ENCODE measurements around the gene CAPN3.

DNA sequence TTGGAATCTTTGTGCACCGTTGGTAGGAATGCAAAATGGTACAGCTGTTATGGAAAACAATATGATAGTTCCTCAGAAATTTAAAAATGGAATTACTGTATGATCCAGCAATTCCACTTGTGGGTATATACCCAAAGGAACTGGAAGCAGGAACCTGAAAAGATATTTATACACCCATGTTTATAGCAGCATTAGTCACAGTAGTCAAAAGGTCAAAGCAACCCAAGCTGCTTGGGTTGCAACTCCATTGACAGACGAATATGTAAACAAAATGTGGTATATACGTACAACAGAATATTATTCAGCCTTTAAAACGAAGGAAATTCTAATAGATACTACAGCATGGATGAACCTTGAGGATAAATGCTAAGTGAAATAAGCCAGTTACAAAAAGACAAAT, 35.0 kb upstream of the CAPN3 start:
- TF ChIP-seq, protein P1, sequence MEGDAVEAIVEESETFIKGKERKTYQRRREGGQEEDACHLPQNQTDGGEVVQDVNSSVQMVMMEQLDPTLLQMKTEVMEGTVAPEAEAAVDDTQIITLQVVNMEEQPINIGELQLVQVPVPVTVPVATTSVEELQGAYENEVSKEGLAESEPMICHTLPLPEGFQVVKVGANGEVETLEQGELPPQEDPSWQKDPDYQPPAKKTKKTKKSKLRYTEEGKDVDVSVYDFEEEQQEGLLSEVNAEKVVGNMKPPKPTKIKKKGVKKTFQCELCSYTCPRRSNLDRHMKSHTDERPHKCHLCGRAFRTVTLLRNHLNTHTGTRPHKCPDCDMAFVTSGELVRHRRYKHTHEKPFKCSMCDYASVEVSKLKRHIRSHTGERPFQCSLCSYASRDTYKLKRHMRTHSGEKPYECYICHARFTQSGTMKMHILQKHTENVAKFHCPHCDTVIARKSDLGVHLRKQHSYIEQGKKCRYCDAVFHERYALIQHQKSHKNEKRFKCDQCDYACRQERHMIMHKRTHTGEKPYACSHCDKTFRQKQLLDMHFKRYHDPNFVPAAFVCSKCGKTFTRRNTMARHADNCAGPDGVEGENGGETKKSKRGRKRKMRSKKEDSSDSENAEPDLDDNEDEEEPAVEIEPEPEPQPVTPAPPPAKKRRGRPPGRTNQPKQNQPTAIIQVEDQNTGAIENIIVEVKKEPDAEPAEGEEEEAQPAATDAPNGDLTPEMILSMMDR (optimal IDR thresholded peaks at IDR 0.05 in 1 of 3, IDR thresholded peaks at IDR 0.05 in 1 of 3, conservative IDR thresholded peaks at IDR 0.05 in 1 of 3; ENCODE audit: extremely low read depth in 1 of 3, insufficient read depth in 2 of 3, low read length in 3 of 3) = no peak
- no peak for TF ChIP-seq EZH2 (IDR thresholded peaks at IDR 0.05; ENCODE audit: low read length)
